ENCODE results near the gene CHMP4A.
A peak's percentile ranks its signal among the peaks of the same experiment; 100 is the strongest.

Gene CHMP4A

DNA sequence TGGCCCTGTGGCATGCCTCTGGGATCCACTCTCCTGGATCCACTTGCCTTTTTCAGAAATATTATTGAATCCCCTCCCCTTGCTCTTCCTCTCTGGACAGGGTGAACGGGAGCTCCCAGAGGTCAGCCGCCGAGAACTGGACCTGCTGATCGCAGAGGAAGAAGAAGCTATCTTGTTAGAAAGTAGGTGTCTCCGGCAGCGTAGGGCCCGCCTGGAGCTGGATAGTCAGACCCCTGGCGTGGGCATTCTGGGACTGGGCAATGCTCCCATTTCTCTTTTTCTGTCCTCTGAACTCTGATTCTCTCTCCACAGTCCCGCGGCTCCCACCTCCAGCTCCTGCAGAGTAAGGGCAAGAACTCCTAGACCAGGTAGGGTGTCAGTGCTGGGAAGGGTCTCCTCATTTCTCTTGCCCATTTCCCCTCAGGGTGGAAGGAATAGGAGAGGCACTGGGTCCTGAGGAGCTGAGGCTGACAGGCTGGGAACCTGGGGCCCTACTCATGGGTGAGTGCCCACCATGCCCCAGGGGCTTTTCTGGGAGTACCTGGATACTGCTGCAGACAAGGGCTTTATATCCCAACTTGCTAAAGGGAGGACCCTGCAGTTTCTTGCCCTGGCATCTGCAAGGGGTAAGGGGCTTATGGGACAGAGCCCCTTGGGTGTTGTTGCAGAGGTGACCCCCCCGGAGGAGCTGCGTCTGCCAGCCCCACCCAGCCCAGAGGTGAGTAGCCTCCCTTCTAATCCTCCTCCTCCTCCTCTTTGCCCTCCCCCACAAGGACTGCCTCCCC lies 36.1 kb downstream of the CHMP4A start:
- DNase-seq = no peak

DNA sequence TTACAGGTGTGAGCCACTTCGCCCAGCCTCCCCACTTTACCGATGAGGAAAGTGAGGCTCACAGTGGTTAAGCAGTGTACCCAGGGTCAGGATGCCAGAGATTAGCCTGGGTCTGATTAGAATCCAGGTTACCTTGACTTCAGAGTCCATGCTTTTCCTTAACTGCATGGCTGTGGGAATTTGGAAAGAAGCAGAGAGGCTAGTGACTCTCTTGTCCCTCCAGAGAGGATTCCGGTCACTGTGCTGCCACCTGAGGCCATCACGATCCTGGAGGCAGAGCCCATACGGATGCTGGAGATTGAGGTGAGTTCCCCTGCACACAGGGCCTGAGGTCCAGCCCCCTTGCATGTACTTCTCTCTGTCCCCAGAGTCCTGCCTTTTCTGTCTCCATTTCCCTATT lies 36.7 kb downstream of the CHMP4A start:
- no peak for DNase-seq

DNA sequence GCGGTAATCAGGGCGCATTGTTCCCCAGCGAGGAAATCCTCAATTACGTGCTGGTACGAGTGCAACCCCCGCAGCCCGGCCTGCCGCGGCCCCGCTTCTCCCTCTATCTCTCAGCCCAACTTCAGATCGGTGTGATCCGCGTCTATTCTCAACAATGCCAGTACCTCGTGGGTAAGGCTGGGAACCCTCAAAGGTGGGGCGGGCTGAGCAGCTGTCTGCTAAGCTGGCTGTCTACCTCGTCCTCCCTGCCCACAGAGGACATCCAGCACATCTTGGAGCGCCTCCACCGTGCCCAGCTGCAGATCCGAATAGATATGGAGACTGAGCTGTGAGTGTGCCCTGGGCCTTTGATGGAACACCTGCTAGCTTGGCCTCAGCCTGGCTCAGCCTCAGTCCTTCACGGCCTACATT lies 40.4 kb downstream of the CHMP4A start:
- DNase-seq = no peak

DNA sequence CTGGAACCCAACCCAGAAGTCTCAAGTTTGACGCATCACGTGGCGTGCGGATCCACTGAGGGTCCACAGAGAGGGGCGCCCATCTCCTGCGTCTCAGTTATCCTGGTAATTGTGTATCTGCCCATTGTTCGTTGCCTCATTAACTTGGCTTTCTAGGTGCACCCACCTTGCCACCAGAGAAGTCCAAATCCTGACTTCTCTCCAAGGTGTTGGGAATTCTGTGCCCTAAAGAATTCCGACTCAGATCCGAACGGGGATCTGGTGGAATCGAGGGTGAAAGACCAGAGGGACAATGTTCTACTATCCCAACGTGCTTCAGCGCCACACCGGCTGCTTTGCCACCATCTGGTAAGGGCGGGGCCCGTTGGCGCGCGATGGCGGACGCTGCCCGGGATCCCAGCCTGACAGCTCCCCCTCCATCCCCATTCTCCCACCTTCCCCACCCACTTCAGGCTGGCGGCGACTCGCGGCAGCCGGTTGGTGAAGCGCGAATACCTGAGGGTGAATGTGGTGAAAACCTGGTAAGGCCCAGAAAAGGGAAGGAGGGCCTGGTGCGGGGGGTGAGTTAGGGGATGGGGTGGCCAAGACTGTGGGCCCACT lies 40.9 kb downstream of the CHMP4A start:
- DNase-seq = no peak

DNA sequence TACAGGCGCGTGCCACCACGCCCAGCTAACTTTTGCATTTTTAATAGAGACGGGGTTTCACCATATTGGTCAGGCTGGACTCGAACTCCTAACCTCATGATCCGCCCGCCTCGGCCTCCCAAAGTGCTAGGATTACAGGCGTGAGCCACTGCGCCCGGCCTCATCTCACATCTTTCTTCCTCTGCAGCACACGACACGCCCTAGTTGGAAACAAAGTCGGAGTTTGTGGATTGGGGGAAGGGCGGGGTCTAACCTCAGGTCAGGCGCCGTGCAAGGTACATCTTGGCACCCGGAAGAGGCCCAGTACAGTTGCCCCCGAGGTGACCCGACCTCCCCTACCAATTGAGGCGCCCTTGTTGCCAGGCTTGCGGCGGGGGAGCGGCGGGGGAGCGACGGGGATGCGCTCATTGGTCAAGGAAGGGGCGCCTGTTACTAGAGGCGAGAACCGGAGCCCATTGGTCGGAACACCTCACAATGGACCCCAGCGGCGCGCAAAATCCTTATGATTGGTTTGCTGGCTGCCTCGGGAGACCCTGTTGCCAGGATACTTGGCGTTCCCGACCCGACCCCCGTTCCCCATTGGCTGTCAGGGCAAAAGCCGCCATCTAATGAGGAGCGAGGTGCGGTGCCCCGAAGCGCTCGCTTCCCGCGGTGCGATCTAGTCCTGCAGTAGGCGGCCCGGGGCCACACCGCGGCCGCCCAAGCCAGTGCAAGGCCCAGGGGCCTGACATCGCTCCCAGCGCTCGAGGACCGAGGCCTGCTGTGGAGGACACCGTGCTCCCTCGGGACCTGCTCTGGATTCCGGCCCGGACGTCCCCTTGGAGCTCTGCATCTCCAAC lies 41.6 kb downstream of the CHMP4A start, which contains the start of gene REC8:
Gene REC8, plus strand, starts transcription at position 659 of the 839 bp plus-strand sequence. CDS start 473 bp downstream, outside the sequence.
- DNase-seq = peak; percentile 75

DNA sequence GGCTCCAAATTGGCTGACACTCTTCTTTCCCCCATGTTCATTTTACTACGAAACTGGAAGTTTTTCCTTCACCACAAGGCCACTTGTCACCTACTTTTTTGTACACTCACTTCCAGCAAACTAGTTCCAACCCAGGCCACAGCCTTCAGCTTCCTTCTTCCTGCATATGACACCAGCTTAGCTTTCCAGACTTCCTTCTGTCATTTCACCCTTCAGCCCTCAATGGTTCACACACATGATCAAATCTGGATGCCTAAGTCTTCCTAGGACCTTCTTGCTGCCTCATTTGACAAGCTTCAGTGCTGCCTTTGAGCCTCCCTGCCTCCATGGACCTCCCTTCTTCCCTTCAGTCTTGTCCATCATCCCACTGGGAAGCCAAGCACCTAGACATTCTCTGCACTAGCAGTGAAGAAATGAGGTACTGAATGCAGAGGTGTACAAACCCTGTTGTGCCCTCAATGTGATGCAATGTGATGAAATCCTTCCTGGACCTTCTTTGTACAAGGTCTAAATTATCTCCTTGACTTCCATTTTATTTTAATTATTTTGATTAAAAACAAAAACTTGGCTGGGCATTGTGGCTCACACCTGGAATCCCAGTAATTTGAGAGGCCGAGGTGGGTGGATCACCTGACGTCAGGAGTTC lies 45.7 kb downstream of the CHMP4A start:
- DNase-seq = no peak

DNA sequence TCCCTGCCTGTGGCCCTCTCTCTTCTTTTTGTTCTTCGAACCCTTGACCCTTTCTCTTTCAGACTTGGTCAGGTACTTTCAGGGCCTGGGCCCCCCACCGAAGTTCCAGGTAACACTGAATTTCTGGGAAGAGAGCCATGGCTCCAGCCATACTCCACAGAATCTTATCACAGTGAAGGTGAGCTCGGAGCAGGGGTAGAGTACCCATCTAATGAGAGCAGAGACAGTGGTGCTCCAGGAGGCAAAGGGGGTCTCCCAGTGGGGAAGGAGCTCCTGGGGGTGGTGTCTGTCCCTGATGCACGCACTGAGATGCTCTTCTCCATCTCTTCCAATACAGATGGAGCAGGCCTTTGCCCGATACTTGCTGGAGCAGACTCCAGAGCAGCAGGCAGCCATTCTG lies 47.5 kb downstream of the CHMP4A start:
- no peak for DNase-seq

DNA sequence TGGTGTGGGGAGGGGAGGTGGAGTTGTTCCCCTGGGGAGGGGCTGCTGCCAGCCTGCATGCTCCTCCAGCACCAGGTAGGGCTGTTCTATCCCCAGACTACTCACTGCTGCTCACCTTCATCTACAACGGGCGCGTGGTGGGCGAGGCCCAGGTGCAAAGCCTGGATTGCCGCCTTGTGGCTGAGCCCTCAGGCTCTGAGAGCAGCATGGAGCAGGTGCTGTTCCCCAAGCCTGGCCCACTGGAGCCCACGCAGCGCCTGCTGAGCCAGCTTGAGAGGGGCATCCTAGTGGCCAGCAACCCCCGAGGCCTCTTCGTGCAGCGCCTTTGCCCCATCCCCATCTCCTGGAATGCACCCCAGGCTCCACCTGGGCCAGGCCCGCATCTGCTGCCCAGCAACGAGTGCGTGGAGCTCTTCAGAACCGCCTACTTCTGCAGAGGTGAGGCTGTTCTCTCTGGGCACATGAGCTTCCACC lies 48.7 kb downstream of the CHMP4A start:
- DNase-seq = no peak

DNA sequence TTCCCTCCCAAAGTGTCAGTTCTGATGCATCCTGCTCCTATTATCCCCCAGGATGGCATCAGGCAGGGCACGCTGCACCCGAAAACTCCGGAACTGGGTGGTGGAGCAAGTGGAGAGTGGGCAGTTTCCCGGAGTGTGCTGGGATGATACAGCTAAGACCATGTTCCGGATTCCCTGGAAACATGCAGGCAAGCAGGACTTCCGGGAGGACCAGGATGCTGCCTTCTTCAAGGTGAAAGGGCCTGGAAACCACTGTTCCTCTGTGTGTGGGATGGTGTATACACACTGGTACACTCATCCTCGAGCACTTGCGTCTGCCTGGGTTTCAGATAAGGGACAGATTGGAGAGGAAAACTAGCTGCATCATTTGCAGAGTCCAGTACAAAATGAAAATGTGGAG lies 51.2 kb downstream of the CHMP4A start:
- DNase-seq = no peak

DNA sequence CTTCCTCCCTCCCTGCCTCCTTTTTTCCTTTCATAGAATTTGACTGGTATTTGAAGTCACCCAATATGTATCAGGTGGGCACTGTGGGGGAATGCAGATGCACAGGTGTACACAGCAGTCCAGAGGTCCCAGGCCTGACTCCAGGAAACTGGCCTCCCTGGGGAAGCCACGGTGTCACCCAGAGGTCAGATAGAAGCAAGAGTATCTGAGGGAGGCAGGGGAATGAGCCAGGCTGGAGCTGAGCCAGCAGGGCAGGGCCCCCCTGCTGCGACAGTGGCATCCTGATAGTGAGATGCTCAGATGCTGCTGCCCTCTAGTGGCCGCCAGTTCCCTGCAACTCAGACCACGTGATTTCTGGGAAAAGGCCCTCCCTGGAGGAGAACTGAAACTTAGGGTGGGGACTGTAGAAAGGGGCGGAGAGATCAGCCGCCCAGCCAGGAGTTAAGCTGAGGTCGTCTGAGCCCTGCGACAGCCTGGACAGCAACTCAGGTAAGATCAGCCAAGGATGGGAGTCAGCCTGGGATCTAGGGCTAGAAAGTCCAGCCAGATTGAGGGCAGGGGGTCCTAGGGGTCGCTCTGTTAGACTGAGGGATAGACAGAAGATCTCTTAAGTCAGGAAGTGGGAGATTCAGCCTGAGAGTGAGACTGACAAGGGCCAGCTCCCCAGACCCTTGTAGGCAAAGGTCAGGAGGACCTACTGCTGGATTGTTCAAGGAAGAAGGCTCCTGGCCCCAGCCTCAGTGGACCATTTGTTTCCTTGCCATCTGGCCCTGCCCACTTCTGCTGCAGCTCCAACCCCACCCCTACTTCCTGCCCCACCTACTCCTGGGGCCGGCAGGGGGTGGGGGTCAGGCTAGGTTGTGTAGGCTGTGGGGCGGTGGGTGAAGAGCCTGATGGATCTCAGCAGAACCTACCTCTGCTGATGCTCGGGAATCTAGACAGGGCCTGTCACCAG lies 52.2 kb downstream of the CHMP4A start, which contains the start of gene IRF9:
Gene IRF9, plus strand, starts transcription at position 416 of the 955 bp plus-strand sequence. CDS start 880 bp downstream, outside the sequence.
- peak; percentile 97 for DNase-seq

DNA sequence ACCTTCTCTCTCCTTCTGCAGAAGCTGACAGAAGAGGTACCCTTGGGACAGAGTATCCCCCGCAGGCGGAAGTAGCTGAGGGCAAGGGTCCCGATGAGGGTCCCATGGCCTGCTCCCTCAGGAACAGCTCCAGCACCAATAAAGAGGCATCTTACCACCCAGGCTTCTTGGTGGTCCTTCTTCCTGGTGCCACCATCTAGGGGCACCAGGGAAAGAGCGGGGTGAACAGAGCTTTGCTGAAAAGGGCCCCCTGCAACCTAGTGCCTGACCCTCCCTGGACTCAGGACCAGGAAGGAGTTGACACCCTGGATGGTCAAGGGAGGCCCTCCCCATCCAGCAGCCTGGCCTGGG lies 52.8 kb downstream of the CHMP4A start:
- no peak for DNase-seq

DNA sequence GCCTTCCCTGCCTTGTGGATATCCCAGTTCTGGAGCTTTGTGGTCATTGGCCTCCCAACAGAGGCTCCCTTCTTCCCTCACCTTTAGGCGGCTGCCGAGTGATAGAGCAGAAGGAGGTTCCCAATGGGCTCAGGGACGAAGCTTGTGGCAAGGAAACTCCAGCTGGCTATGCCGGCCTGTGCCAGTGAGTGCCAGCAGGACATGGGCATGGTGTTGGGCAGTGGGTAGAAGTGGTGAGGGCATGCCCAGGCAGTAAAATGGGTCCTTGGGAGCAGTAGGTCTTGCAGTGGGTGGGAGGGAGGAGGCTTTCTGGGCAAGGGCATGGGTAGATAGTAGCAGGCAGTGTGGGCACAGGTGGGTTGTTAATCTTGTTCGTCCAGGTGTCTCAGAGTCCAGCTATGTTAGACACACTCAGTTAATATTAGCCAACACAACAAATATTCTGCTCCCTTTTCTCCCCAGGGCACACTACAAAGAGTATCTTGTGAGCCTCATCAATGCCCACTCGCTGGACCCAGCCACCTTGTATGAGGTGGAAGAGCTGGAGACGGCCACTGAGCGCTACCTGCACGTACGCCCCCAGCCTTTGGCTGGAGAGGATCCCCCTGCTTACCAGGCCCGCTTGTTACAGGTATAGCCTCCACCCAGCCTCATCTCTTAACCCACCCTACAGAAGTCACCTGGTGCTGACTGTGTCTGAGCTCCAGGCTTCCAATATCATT lies 53.4 kb downstream of the CHMP4A start:
- no peak for DNase-seq

Measured in activated CD4-positive, alpha-beta T cell treated with anti-CD3 and anti-CD28 coated beads, Interleukin-10, Interleukin-2, amounts not matched to agents 100 ng/mL and 50 ng/mL, durations not matched to agents 16 hours and 8 hours (primary cell).